PFSK-1 (cell line): ENCODE measurements around the gene STARD7.

Experiments used
- FOXP2 ChIP-seq: optimal IDR thresholded peaks from 2 replicates; pipeline ENCODE3; 2011; ENCODE audit warnings: borderline replicate concordance, control low read depth, inconsistent platforms; ENCODE audit not compliant: insufficient read depth; ENCODE audit errors: extremely low read length, extremely low read depth
- POLR2AphosphoS5 ChIP-seq: IDR thresholded peaks from 2 replicates; pipeline ENCODE4 v1.6.1; 2012; ENCODE audit warnings: low read depth, mild to moderate bottlenecking, control low read depth, low read length, moderate library complexity
- REST ChIP-seq, 2 experiments: IDR thresholded peaks; 2 replicates each; pipeline versions ENCODE4 v1.6.1 to v1.8.0; 2011 to 2012; ENCODE audit warnings: low read depth in 2 of 2, low read length in 2 of 2, control low read depth in 1 of 2, inconsistent platforms in 1 of 2, mild to moderate bottlenecking in 1 of 2, moderate library complexity in 1 of 2; ENCODE audit not compliant: insufficient read depth in 1 of 2
- SIN3A ChIP-seq: IDR thresholded peaks from 2 replicates; pipeline ENCODE4 v1.6.1; 2012; ENCODE audit warnings: mild to moderate bottlenecking, low read length, moderate library complexity, borderline replicate concordance; ENCODE audit not compliant: insufficient read depth
- TAF1 ChIP-seq: IDR thresholded peaks from 2 replicates; pipeline ENCODE4 v1.6.1; 2012; ENCODE audit warnings: low read length, control low read depth, borderline replicate concordance; ENCODE audit not compliant: insufficient read depth

- no peak for TF ChIP-seq POLR2AphosphoS5
- no peak for TF ChIP-seq REST (IDR thresholded peaks at IDR 0.05; ENCODE audit: insufficient read depth in 1 of 2, low read depth in 2 of 2, low read length in 2 of 2)
- TF ChIP-seq TAF1: no peak
- no peak for TF ChIP-seq SIN3A
- TF ChIP-seq FOXP2: no peak
Measured at GRCh38 chr2:96238266-96238665, 29.6 kb upstream of the STARD7 start.
